Type B pancreatic cell (in vitro differentiated cells): ENCODE data around the gene TOPBP1. TPM values are rescaled to one million over a fixed set of nuclear protein-coding genes. Genes with fewer than 3 reads are reported as not detected.

Experiments used
- DNase-seq: peaks from one replicate; pipeline ENCODE4 v3.0.0; 2021; ENCODE audit warnings: mixed read lengths; ENCODE audit not compliant: unreplicated experiment; ENCODE audit errors: extremely low spot score
- H3K27ac Mint-ChIP-seq: 2 replicates; pipeline ENCODE4 v1.8.0; 2021; ENCODE audit warnings: mild to moderate bottlenecking, mixed read lengths
- H3K27me3 Mint-ChIP-seq: 2 replicates; pipeline ENCODE4 v1.8.0; 2021; ENCODE audit warnings: mixed read lengths
- H3K36me3 Mint-ChIP-seq: 2 replicates; pipeline ENCODE4 v1.8.0; 2021; ENCODE audit warnings: mixed read lengths
- H3K4me1 Mint-ChIP-seq: one replicate; pipeline ENCODE4 v1.8.0; 2021; ENCODE audit warnings: mixed read lengths; ENCODE audit not compliant: unreplicated experiment
- H3K4me3 Mint-ChIP-seq: 2 replicates; pipeline ENCODE4 v1.8.0; 2021; ENCODE audit warnings: mild to moderate bottlenecking, mixed read lengths
- H3K9me3 Mint-ChIP-seq: 2 replicates; pipeline ENCODE4 v1.8.0; 2021; ENCODE audit warnings: mixed read lengths
- CTCF ChIP-seq: fragments of 200-600 bp; sonication (generic); conservative IDR thresholded peaks from 2 replicates; pipeline ENCODE4 v1.5.0; 2021; ENCODE audit warnings: antibody characterized with exemption, mild to moderate bottlenecking
- total RNA-seq: library from RNA; stranded (reverse); gene quantifications from 2 replicates; pipeline ENCODE4 v1.2.1, GENCODE V29; 2021; ENCODE audit warnings: low replicate concordance

Gene TOPBP1
- total RNA-seq, 1 donor from 2014 or later = 44.4 TPM

DNA sequence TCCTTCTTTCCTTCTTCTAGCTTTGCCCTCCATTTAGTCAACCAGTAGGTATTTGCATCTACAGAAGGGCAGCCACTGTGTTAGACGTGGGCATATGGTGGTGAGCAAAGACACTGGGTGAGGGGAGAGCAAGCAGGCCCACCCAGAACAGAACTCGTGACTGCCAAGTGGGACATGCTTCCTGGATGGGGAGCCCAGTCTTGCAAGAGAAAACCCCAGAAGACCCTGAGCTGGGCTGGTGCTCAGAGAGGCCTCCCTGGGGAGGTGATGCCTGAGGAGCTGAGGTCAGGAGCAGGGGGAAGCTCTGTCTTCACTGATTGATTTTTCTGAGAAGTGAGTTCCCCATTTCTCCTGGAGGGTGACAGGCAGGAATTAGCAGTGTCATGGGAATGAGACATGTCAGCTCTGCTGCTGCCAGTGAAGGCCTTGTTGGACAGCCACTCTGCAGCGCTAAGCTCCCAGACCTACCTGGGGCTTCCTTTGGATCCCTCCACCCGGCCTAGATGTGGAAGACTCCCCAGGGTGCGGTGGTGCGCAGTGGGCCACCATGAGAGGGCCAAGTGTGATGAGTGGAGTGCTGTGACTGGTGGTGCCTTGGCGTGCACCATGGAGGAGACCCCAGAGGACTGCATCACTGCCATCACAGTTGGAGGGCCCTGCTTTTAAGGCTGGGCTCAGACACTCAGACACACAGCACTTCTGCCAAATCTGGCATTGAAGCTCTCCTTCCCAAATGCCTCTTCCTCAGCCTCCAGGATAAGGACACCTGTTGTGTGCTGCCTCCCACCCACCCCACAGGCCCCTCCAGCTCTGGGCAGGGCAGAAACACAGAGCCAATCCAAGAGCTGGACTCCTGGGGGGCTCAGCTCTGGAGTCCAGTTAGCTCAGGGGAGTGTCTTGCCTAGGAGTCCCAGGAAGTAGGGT is 40.0 kb upstream of the TOPBP1 start:
- no peaks in the 10 kb centered on the region for H3K36me3 Mint-ChIP-seq
- no peak for TF ChIP-seq CTCF
- no peak for DNase-seq
- H3K27ac Mint-ChIP-seq = no peak overlapping the region
- H3K4me1 Mint-ChIP-seq = no peaks in the 10 kb centered on the region
- peaks cover 7% of the 10 kb centered on the region for H3K27me3 Mint-ChIP-seq
- H3K9me3 Mint-ChIP-seq = no peaks in the 10 kb centered on the region
- no peak overlapping the region for H3K4me3 Mint-ChIP-seq

DNA sequence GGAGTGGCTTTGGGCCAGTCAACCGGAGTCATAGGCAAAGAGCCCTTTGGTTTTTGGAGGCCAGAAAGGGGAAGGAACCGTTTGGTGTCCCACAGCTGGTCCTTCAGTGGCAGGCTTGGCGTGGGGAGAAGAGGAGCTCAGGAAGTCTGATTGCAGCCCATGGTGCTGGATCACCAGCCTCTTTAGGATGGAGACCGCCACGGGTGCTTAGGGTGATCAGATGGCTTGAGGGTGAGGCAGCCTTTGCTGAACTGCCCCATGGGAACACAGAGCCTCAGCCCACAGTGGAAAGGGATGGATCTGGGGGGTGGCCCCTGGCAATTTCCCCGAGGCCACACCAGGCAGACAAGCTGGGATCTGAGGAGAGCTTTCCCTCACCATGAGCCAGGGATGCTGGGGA is 38.6 kb upstream of the TOPBP1 start:
- no peaks in the 10 kb centered on the region for H3K9me3 Mint-ChIP-seq
- H3K4me3 Mint-ChIP-seq = no peak overlapping the region
- H3K27ac Mint-ChIP-seq = no peak overlapping the region
- no peaks in the 10 kb centered on the region for H3K36me3 Mint-ChIP-seq
- no peaks in the 10 kb centered on the region for H3K4me1 Mint-ChIP-seq
- DNase-seq = no peak
- TF ChIP-seq CTCF = no peak
- H3K27me3 Mint-ChIP-seq = no peaks in the 10 kb centered on the region

GRCh38 chr3:133699903-133700302 is 38.2 kb upstream of the TOPBP1 start:
- Mint-ChIP-seq H3K9me3 (no peaks in the 10 kb centered on the region), H3K36me3 (no peaks in the 10 kb centered on the region), H3K4me1 (no peaks in the 10 kb centered on the region), H3K27me3 (no peaks in the 10 kb centered on the region), H3K4me3 (no peak overlapping the region), H3K27ac (no peak overlapping the region)
- TF ChIP-seq CTCF = no peak
- DNase-seq = no peak

DNA sequence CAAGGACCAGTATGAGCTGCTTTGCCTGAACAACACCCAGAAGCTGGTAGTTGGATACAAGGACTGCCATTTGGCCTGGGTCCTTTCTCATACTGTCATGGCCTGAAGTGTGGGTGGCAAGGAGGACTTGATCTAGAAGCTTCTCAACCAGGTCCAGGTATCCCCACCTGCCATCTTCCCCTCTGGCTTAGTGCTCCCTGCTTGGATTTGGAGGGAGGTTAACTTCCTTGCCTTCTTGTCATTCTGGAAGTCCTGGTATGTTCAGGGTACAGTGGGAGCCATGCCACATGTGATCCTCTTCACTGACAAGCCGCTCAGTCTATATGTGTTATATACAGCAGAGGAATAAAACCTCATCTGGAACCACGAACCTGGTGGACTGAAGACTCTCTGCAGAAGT is 37.7 kb upstream of the TOPBP1 start:
- no peaks in the 10 kb centered on the region for H3K36me3 Mint-ChIP-seq

DNA sequence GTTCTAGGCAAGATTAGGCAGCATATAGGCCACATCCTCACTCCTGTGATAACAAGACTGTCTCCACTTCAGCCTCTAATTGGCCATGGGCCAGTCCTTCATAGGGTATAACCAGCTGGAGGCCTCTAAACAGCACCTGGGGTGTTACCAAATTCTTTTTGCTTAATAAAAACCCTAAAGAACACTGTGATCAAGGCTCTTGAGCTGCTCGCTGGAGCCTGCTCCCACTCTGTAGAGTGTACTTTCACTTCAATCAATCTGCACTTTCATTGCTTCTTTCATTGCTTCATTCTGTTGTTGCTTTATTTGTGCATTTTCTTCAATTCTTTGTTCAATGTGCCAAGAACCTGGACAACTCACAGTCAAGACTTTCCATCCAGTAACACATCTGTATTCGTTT is 36.2 kb upstream of the TOPBP1 start:
- Mint-ChIP-seq H3K36me3 (no peaks in the 10 kb centered on the region), H3K9me3 (no peaks in the 10 kb centered on the region), H3K4me3 (no peak overlapping the region), H3K4me1 (no peaks in the 10 kb centered on the region), H3K27ac (no peak overlapping the region), H3K27me3 (no peaks in the 10 kb centered on the region)
- TF ChIP-seq CTCF = no peak
- no peak for DNase-seq

More for the DNA sequence above, 37.7 kb upstream of the TOPBP1 start:
- Mint-ChIP-seq H3K27ac (no peak overlapping the region), H3K9me3 (no peaks in the 10 kb centered on the region), H3K4me1 (no peaks in the 10 kb centered on the region), H3K4me3 (no peak overlapping the region), H3K27me3 (no peaks in the 10 kb centered on the region)
- DNase-seq = no peak
- TF ChIP-seq CTCF = no peak
